GM12872 (cell line): Measurements from ENCODE around the gene CYP3A5.

Source experiments
- TF ChIP-seq, protein P1 (sequence below): IDR thresholded peaks from 3 replicates; pipeline ENCODE4 v1.5.1; 2011; ENCODE audit warnings: low read depth, mild to moderate bottlenecking, low read length, moderate library complexity; ENCODE audit not compliant: insufficient read depth

CYP3A5 gene

DNA sequence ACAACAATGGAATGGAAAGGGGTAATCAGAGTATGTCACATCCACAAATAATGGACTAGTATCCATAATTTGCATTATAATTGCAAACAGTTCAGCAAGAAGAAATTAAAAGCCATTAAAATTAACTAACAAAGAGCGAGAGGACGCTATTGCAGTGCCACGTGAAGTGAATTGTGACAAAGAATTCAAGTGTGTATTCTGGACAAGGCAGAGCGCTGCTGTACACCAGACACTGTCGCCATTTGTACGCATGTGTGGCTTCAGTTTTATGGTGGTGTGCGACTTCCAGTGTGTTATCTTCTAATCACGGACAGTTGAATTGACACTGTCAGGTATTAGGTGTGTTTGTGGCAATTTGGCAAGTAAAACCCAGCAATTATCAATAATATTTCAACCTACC lies 11.3 kb downstream of the CYP3A5 start:
- TF ChIP-seq, protein P1, sequence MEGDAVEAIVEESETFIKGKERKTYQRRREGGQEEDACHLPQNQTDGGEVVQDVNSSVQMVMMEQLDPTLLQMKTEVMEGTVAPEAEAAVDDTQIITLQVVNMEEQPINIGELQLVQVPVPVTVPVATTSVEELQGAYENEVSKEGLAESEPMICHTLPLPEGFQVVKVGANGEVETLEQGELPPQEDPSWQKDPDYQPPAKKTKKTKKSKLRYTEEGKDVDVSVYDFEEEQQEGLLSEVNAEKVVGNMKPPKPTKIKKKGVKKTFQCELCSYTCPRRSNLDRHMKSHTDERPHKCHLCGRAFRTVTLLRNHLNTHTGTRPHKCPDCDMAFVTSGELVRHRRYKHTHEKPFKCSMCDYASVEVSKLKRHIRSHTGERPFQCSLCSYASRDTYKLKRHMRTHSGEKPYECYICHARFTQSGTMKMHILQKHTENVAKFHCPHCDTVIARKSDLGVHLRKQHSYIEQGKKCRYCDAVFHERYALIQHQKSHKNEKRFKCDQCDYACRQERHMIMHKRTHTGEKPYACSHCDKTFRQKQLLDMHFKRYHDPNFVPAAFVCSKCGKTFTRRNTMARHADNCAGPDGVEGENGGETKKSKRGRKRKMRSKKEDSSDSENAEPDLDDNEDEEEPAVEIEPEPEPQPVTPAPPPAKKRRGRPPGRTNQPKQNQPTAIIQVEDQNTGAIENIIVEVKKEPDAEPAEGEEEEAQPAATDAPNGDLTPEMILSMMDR, result no peak

DNA sequence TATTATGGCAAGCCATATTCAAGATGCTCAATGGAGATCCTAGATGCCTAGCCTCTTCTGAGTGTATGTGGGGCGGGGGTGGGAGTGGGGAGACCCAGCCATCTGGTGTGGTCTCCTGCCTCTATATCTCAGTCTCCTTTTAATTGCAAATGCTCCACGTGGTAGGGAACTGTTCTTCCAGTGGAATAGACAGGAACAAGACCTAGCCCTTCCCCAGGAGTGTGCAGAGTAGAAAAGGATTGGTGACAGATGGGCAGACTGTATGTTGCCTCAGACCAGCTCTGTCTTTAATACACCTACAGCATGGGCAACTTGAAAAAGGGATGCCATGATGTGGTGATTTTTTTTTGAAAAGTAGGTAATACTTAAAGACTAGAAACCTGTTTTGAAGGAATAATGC lies 12.6 kb downstream of the CYP3A5 start:
- TF ChIP-seq, protein P1, result no peak

DNA sequence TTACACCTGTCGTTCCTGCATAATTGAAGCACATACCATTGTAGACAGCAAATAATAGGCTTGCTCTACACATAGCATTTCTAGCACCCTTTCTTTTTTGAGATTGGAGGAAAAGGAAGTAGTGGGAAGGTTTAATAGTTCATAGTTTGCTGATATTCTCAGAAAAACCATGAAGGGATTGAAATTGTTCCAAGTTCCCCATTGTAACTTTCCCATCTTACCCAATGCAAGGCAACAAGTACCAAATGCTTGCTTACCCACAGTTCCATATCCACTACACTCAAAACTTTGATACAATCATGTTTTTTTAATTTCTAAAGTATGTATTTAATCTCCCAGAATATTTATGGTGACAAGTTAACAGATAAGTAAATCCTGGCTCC lies 13.8 kb downstream of the CYP3A5 start:
- TF ChIP-seq, protein P1, result no peak

DNA sequence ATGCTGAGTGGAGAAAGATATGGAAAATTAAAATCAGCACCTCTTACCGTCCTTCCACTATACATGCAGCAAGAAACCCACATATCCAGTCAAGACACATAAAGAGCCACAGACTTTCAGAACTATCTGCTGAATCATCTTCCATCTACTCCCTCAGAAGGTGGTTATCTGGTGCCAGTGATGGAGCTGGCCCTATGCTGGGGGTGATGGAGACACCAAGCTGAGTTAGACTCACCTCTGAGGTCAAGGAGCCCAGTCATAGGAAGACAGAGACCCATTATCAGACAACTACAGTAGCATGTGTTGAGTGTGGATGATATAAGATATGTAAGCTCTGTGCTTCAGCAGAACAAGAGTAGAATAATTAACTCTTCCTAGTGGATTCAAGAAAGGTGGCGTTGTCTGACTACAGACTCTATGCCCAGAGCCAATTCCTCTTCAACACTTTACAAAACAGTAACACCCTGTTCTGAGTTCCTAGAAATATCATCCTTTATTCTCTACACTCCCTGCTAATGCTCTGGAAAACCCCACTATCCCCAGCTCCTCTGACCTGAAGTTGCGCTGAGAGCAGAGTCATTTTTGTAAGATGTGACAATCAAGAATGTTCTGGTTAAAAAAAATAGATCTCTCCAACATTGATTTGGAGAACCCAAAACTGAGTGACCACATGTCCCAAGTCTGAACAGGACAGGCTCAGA lies 14.3 kb downstream of the CYP3A5 start:
- TF ChIP-seq, protein P1, result no peak

DNA sequence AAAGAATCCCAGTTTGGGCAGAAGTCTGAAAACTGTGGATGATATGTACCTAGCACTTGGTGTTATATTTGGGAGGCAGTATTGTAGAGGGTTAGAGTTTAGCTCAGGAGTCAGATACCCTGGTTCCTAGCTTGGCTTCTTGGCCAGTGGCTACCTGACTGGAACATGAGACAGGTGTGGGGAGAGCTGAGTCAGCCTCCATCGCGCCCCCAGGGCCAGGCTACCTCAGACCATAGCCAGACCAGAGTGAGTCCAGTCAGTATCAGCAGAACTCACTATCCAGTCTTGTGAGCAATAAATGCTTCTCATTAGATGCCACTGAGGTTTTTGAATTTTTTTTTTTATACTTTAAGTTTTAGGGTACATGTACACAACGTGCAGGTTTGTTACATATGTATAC lies 26.0 kb downstream of the CYP3A5 start:
- TF ChIP-seq, protein P1, result no peak

DNA sequence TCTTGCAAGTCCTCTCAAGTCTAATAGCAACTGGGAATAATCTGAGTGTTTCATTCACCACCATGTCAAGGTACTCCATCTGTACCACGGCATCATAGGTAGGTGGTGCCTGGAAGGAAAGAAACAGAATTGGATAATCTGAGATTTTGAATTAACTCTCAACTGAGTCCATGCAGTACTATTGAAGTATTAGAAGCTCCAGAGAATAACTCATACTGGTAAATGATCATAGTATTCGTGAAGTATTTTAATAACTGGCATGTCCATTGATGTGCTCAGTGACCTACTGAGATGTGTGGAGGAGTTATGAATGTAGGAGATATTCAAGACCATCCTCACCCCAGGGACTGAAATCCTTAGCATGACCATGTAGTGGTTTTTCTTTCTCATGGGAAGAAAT lies 27.1 kb downstream of the CYP3A5 start:
- TF ChIP-seq, protein P1, result no peak

DNA sequence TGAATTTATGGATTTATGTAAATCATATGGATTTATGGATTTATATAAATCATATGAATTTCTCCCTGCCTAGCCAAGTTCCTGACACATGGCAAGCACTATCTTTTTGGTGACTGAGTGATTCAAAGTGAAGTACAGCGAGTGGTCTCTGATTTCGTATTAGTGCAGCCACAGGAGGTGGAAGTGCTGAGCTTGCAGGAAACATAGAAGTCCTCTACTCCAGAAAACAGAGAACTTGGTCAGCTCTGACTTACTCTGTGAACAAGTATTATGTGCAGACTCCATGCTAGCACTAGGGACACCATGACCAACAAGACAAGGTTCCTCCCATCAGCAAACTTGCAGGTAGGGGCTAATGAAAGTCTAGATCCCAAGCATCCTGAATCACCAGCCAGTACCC lies 28.5 kb downstream of the CYP3A5 start:
- TF ChIP-seq, protein P1, result no peak
